Measurements from ENCODE around the gene RASGRP4. TPM values are rescaled to one million over a fixed set of nuclear protein-coding genes. Genes with fewer than 3 reads are reported as not detected.

Gene RASGRP4
- total RNA-seq, 1 experiment from 2014 or later, result not detected

DNA sequence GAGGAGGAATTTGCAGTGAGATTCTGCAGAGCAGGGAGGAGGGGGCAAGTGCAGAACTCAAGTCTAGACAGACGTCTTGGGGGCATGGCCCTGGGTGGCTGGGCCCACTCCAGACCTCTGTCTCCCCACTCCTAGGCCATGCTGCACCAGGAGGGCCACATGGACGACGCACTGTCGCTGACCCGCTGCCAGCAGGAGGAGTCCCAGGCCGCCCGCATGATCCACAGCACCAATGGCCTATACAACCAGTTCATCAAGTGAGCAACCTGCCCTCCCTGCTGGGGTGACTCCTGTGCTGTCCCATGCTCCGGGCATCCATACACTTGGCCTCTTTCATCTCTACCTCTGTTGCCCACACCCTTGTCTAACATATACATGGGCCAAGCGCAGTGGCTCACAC is 25.6 kb upstream of the RASGRP4 start:
- intact Hi-C loops (cut with micrococcal nuclease; ENCODE audit: unreplicated experiment), result no loop called here
- ChIA-PET CTCF (no interaction called here), POLR2A (interaction anchor here (0.6 kb wide), 1 partner anchor 23 kb away, joined by 4 read pairs; no protein-coding TSS in a partner anchor)
- no TSS peak for BruUV-seq (replicated peaks)
- DNase-seq, result no peak
- Histone ChIP-seq H3K4me1 (no peaks in the 10 kb centered on the region), H3K4me3 (ENCODE audit: low read depth, low read length) (no peak overlapping the region), H3K9me3 (no peaks in the 10 kb centered on the region), H3K36me3 (ENCODE audit: control insufficient read depth, insufficient read depth, low read length) (no peaks in the 10 kb centered on the region), H3K27me3 (replicated peaks; ENCODE audit: control insufficient read depth, insufficient read depth, low read length) (no peaks in the 10 kb centered on the region; the same call in 1 of the 2 replicates)
- no peaks in the 10 kb centered on the region for H3K36me3 Mint-ChIP-seq (ENCODE audit: insufficient read depth, unreplicated experiment)
- TF ChIP-seq, protein P1, sequence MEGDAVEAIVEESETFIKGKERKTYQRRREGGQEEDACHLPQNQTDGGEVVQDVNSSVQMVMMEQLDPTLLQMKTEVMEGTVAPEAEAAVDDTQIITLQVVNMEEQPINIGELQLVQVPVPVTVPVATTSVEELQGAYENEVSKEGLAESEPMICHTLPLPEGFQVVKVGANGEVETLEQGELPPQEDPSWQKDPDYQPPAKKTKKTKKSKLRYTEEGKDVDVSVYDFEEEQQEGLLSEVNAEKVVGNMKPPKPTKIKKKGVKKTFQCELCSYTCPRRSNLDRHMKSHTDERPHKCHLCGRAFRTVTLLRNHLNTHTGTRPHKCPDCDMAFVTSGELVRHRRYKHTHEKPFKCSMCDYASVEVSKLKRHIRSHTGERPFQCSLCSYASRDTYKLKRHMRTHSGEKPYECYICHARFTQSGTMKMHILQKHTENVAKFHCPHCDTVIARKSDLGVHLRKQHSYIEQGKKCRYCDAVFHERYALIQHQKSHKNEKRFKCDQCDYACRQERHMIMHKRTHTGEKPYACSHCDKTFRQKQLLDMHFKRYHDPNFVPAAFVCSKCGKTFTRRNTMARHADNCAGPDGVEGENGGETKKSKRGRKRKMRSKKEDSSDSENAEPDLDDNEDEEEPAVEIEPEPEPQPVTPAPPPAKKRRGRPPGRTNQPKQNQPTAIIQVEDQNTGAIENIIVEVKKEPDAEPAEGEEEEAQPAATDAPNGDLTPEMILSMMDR (IDR thresholded peaks at IDR 0.05; ENCODE audit: insufficient read depth in 1 of 2, low read depth in 1 of 2, low read length in 1 of 2, severe bottlenecking in 1 of 2, unreplicated experiment in 1 of 2), result no peak
- H3K9me3 Mint-ChIP-seq (ENCODE audit: unreplicated experiment), result no peaks in the 10 kb centered on the region
- peaks cover 8% of the 10 kb centered on the region for H3K27me3 Mint-ChIP-seq (ENCODE audit: insufficient read depth, unreplicated experiment)
- H3K4me3 Mint-ChIP-seq (ENCODE audit: unreplicated experiment), result no peak overlapping the region
- no peak overlapping the region for H3K27ac Mint-ChIP-seq (ENCODE audit: unreplicated experiment)
- H3K4me1 Mint-ChIP-seq (ENCODE audit: low read depth, unreplicated experiment), result no peaks in the 10 kb centered on the region

DNA sequence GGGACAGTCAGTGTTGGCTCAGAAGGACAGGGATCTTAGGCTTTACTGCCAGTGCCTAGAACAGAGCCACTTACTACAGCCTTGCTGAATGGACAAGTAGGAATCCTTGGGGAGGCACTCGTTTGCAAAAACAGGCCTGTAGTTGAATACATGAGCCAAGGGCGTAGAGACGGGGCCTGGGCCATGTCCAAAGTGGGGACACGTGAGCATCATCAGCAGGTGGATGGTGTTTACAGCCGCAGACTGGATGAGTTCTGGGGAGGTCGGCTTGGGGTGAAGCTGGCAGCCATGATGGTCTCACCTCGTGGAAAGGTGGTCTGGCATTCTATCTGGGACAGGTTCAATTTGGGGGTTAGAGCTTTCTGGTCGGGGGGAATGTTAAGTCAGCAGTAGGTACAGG is 25.0 kb upstream of the RASGRP4 start:
- no peak for DNase-seq
- ChIA-PET CTCF (interaction anchor here (0.8 kb wide), 1 partner anchor 48 kb away, joined by 3 read pairs; the partner anchor contains the start of gene FAM98C), POLR2A (no interaction called here)
- H3K27ac Mint-ChIP-seq (ENCODE audit: unreplicated experiment), result no peak overlapping the region
- H3K27me3 Mint-ChIP-seq (ENCODE audit: insufficient read depth, unreplicated experiment), result peaks cover 8% of the 10 kb centered on the region
- no peaks in the 10 kb centered on the region; the same call in 1 of the 2 replicates for H3K27me3 ChIP-seq (replicated peaks; ENCODE audit: control insufficient read depth, insufficient read depth, low read length)
- H3K9me3 Mint-ChIP-seq (ENCODE audit: unreplicated experiment), result no peaks in the 10 kb centered on the region
- no peak overlapping the region for H3K4me3 ChIP-seq (ENCODE audit: low read depth, low read length)
- TF ChIP-seq, protein P1 (IDR thresholded peaks at IDR 0.05; ENCODE audit: insufficient read depth in 1 of 2, low read depth in 1 of 2, low read length in 1 of 2, severe bottlenecking in 1 of 2, unreplicated experiment in 1 of 2), result no peak
- no peaks in the 10 kb centered on the region for H3K36me3 Mint-ChIP-seq (ENCODE audit: insufficient read depth, unreplicated experiment)
- no TSS peak for BruUV-seq (replicated peaks)
- H3K36me3 ChIP-seq (ENCODE audit: control insufficient read depth, insufficient read depth, low read length), result no peaks in the 10 kb centered on the region
- H3K4me3 Mint-ChIP-seq (ENCODE audit: unreplicated experiment), result no peak overlapping the region
- H3K4me1 ChIP-seq, result no peaks in the 10 kb centered on the region
- no peaks in the 10 kb centered on the region for H3K9me3 ChIP-seq
- no peaks in the 10 kb centered on the region for H3K4me1 Mint-ChIP-seq (ENCODE audit: low read depth, unreplicated experiment)
- intact Hi-C loops (cut with micrococcal nuclease; ENCODE audit: unreplicated experiment), result no loop called here

DNA sequence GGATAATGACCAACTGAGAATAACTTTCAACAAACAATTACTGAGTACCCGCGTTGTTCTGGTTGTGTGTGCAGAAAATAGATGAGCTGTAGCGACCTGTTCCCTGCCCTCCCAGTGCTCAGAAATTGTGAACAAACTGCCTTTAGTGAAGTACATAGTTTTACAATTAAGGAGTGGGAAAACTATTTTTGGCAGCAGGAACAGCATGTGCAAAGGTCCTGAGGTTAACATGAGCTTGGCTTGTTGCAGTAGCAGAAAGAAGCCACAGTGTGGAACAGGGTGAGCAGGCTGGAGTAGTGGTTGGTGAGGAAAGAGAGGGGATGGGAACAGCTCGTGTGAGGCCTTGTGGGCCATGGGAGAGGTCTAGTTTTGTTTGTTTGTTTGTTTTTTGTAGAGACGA is 23.5 kb upstream of the RASGRP4 start:
- H3K9me3 ChIP-seq, result no peaks in the 10 kb centered on the region
- no peaks in the 10 kb centered on the region for H3K4me1 ChIP-seq
- H3K4me3 Mint-ChIP-seq (ENCODE audit: unreplicated experiment), result no peak overlapping the region
- no peak overlapping the region for H3K4me3 ChIP-seq (ENCODE audit: low read depth, low read length)
- no peaks in the 10 kb centered on the region for H3K9me3 Mint-ChIP-seq (ENCODE audit: unreplicated experiment)
- no peaks in the 10 kb centered on the region; the same call in 1 of the 2 replicates for H3K27me3 ChIP-seq (replicated peaks; ENCODE audit: control insufficient read depth, insufficient read depth, low read length)
- no peak for DNase-seq
- ChIA-PET POLR2A (no interaction called here), CTCF (interaction anchor here (0.6 kb wide), 1 partner anchor 400 kb away, joined by 3 read pairs; no protein-coding TSS in a partner anchor)
- no peaks in the 10 kb centered on the region for H3K36me3 Mint-ChIP-seq (ENCODE audit: insufficient read depth, unreplicated experiment)
- intact Hi-C loops (cut with micrococcal nuclease; ENCODE audit: unreplicated experiment), result no loop called here
- BruUV-seq (replicated peaks), result no TSS peak
- H3K36me3 ChIP-seq (ENCODE audit: control insufficient read depth, insufficient read depth, low read length), result no peaks in the 10 kb centered on the region
- TF ChIP-seq, protein P1 (IDR thresholded peaks at IDR 0.05; ENCODE audit: insufficient read depth in 1 of 2, low read depth in 1 of 2, low read length in 1 of 2, severe bottlenecking in 1 of 2, unreplicated experiment in 1 of 2), result no peak
- H3K27me3 Mint-ChIP-seq (ENCODE audit: insufficient read depth, unreplicated experiment), result peaks cover 13% of the 10 kb centered on the region
- H3K27ac Mint-ChIP-seq (ENCODE audit: unreplicated experiment), result no peak overlapping the region
- H3K4me1 Mint-ChIP-seq (ENCODE audit: low read depth, unreplicated experiment), result no peaks in the 10 kb centered on the region
